H9 (cell line): ENCODE results near the gene CYRIA. TPM values are rescaled to one million over a fixed set of nuclear protein-coding genes. Genes with fewer than 3 reads are reported as not detected.

Source experiments
- DNase-seq: peaks from one replicate; pipeline ENCODE4 v3.0.0-alpha.2; 2017
- H2AFZ ChIP-seq: one replicate; pipeline ENCODE4 v1.6.1; 2013; ENCODE audit warnings: mild to moderate bottlenecking, low read length, control low read depth, moderate library complexity
- H2AK5ac ChIP-seq: 2 replicates; pipeline ENCODE4 v1.6.1; 2013; ENCODE audit warnings: low read length, control low read depth, mixed read lengths; ENCODE audit not compliant: insufficient read length
- H2BK120ac ChIP-seq: one replicate; pipeline ENCODE4 v1.6.1; 2013; ENCODE audit warnings: low read depth, mild to moderate bottlenecking, low read length, control low read depth, inconsistent platforms; ENCODE audit not compliant: poor library complexity, severe bottlenecking
- H2BK12ac ChIP-seq: 2 replicates; pipeline ENCODE4 v1.6.1; 2013; ENCODE audit warnings: low read length, control low read depth, mixed read lengths, low read depth; ENCODE audit not compliant: insufficient read length
- H2BK15ac ChIP-seq: 2 replicates; pipeline ENCODE4 v1.6.1; 2013; ENCODE audit warnings: low read depth, low read length, control low read depth
- H2BK20ac ChIP-seq: one replicate; pipeline ENCODE4 v1.6.1; 2013; ENCODE audit warnings: low read depth, mild to moderate bottlenecking, low read length, control low read depth, inconsistent platforms; ENCODE audit not compliant: poor library complexity, severe bottlenecking
- H2BK5ac ChIP-seq: 2 replicates; pipeline ENCODE4 v1.6.1; 2013; ENCODE audit warnings: low read length, control low read depth, mixed read lengths; ENCODE audit not compliant: insufficient read length
- H3K14ac ChIP-seq: 2 replicates; pipeline ENCODE4 v1.6.1; 2013; ENCODE audit warnings: low read length, control low read depth; ENCODE audit not compliant: insufficient read depth
- H3K18ac ChIP-seq: 2 replicates; pipeline ENCODE4 v1.6.1; 2013; ENCODE audit warnings: low read depth, mild to moderate bottlenecking, mixed read lengths, low read length, control low read depth; ENCODE audit not compliant: insufficient read length
- H3K23ac ChIP-seq: 2 replicates; pipeline ENCODE4 v1.6.1; 2013; ENCODE audit warnings: low read length, control low read depth, mixed read lengths, low read depth; ENCODE audit not compliant: insufficient read length
- H3K23me2 ChIP-seq: 2 replicates; pipeline ENCODE4 v1.6.1; 2013; ENCODE audit warnings: low read depth, mild to moderate bottlenecking, mixed read lengths, low read length, control low read depth; ENCODE audit not compliant: insufficient read length, poor library complexity, severe bottlenecking
- H3K27ac ChIP-seq: 2 replicates; pipeline ENCODE4 v1.5.1; 2013; ENCODE audit warnings: low read length, control low read depth, mixed read lengths, low read depth; ENCODE audit not compliant: insufficient read length
- H3K27me3 ChIP-seq: 2 replicates; pipeline ENCODE4 v1.6.1; 2013; ENCODE audit warnings: low read length, control low read depth, inconsistent platforms; ENCODE audit not compliant: insufficient read depth
- H3K4ac ChIP-seq: 2 replicates; pipeline ENCODE4 v1.6.1; 2013; ENCODE audit warnings: low read depth, mild to moderate bottlenecking, control low read depth, inconsistent platforms, low read length, moderate library complexity
- H3K4me1 ChIP-seq: 2 replicates; pipeline ENCODE4 v1.6.1; 2013; ENCODE audit warnings: low read length, control low read depth, inconsistent platforms; ENCODE audit not compliant: insufficient read depth
- H3K4me2 ChIP-seq: 2 replicates; pipeline ENCODE4 v1.6.1; 2013; ENCODE audit warnings: low read length, control low read depth, mixed read lengths; ENCODE audit not compliant: insufficient read length, insufficient read depth
- H3K56ac ChIP-seq: 2 replicates; pipeline ENCODE4 v1.6.1; 2013; ENCODE audit warnings: low read depth, mild to moderate bottlenecking, mixed read lengths, low read length, control low read depth; ENCODE audit not compliant: insufficient read length
- H3K79me1 ChIP-seq: 2 replicates; pipeline ENCODE4 v1.6.1; 2013; ENCODE audit warnings: low read depth, mild to moderate bottlenecking, moderate library complexity, low read length, control low read depth, inconsistent platforms; ENCODE audit not compliant: insufficient read depth, poor library complexity, severe bottlenecking
- H3K79me2 ChIP-seq: 2 replicates; pipeline ENCODE4 v1.6.1; 2013; ENCODE audit warnings: low read length, control low read depth, inconsistent platforms; ENCODE audit not compliant: insufficient read depth
- H3K9ac ChIP-seq: 2 replicates; pipeline ENCODE4 v1.6.1; 2013; ENCODE audit warnings: low read length, control low read depth, mixed read lengths; ENCODE audit not compliant: insufficient read length; ENCODE audit errors: extremely low read depth
- H3K9me3 ChIP-seq: one replicate; pipeline ENCODE4 v1.6.1; 2013; ENCODE audit warnings: low read depth, low read length, inconsistent platforms; ENCODE audit not compliant: control insufficient read depth
- H3T11ph ChIP-seq: one replicate; pipeline ENCODE4 v1.6.1; 2013; ENCODE audit warnings: mild to moderate bottlenecking, low read length, control low read depth, inconsistent platforms
- H4K20me1 ChIP-seq: one replicate; pipeline ENCODE4 v1.6.1; 2013; ENCODE audit not compliant: control insufficient read depth, insufficient read length, insufficient read depth
- H4K5ac ChIP-seq: 2 replicates; pipeline ENCODE4 v1.6.1; 2013; ENCODE audit warnings: low read depth, mild to moderate bottlenecking, mixed read lengths, low read length, control low read depth; ENCODE audit not compliant: insufficient read length
- H4K8ac ChIP-seq: replicated peaks from 2 replicates; pipeline ENCODE4 v1.6.1; 2013; ENCODE audit warnings: low read length, control low read depth, mixed read lengths, low read depth; ENCODE audit not compliant: insufficient read length
- H4K91ac ChIP-seq: 2 replicates; pipeline ENCODE4 v1.6.1; 2013; ENCODE audit warnings: low read depth, mild to moderate bottlenecking, moderate library complexity, mixed read lengths, low read length, control low read depth; ENCODE audit not compliant: insufficient read length
- H3K27ac Mint-ChIP-seq, 3 experiments: 2 replicates in 2 of 3; 3 replicates in 1 of 3; pipeline ENCODE4 v1.8.0; 2020 to 2021; ENCODE audit warnings: mixed read lengths in 3 of 3, mild to moderate bottlenecking in 1 of 3, moderate library complexity in 1 of 3
- H3K27me3 Mint-ChIP-seq: 2 replicates; pipeline ENCODE4 v1.8.0; 2021; ENCODE audit warnings: low read depth, mild to moderate bottlenecking, moderate library complexity, mixed read lengths
- H3K36me3 Mint-ChIP-seq, 3 experiments: 2 replicates in 2 of 3; 3 replicates in 1 of 3; pipeline ENCODE4 v1.8.0; 2020 to 2021; ENCODE audit warnings: low read depth in 3 of 3, mixed read lengths in 3 of 3; ENCODE audit not compliant: insufficient read depth in 1 of 3
- H3K4me1 Mint-ChIP-seq, 2 experiments: 2 replicates each; pipeline ENCODE4 v1.8.0; 2020; ENCODE audit warnings: mixed read lengths in 2 of 2
- H3K4me3 Mint-ChIP-seq, 2 experiments: 2 replicates in 1 of 2; 3 replicates in 1 of 2; pipeline ENCODE4 v1.8.0; 2020 to 2021; ENCODE audit warnings: mild to moderate bottlenecking in 2 of 2, mixed read lengths in 2 of 2, moderate library complexity in 1 of 2
- H3K9me3 Mint-ChIP-seq, 2 experiments: 2 replicates in 1 of 2; 3 replicates in 1 of 2; pipeline ENCODE4 v1.8.0; 2020; ENCODE audit warnings: mild to moderate bottlenecking in 2 of 2, mixed read lengths in 2 of 2, moderate library complexity in 1 of 2
- CTCF ChIP-seq: fragments of 200-600 bp; sonication (generic); conservative IDR thresholded peaks from 3 replicates; pipeline ENCODE4 v1.8.0; 2021; ENCODE audit warnings: antibody characterized with exemption, mild to moderate bottlenecking
- WGBS: extraction: QIAGEN DNeasy Blood & Tissue Kit; methylation state at CpG from one replicate; pipeline ENCODE4 v1.1.7; 2013; ENCODE audit warnings: missing lambda C conversion rate, low lambda C conversion rate, mixed read lengths; ENCODE audit not compliant: insufficient read length; ENCODE audit errors: extremely low coverage; 5-methylcytosine and 5-hydroxymethylcytosine counted together
- total RNA-seq: library from RNA; stranded (reverse); gene quantifications from 2 replicates; pipeline ENCODE4 v1.2.1, GENCODE V29; 2021

Gene CYRIA
- total RNA-seq, 1 experiment from 2014 or later, result 2.3 TPM

DNA sequence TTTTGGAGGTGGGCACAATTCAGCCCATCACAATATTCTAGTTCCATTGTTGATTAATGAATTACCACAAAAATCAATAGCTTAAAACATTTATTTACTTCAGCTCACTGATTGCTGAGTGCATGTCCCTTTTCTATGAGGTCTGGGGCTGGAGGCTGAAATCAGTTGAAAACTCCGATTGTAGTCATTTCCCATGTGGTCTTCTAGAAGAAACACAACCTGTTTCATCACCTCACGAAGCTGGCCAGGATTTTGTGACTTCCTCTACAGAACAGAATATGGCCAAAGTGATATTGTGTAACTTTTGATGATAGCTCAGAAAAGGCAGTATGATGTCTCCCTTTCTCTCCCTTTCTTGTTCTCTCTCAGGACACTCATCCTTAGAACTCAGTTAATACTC, 44.1 kb upstream of the CYRIA start:
- Histone ChIP-seq H3K4me2 (no peak overlapping the region), H2BK12ac (no peak overlapping the region), H2BK5ac (no peak overlapping the region), H2BK20ac (no peak overlapping the region), H4K20me1 (no peaks in the 10 kb centered on the region), H2AK5ac (no peak overlapping the region), H3K4ac (no peak overlapping the region), H2AFZ (no peak overlapping the region), H3K79me1 (no peaks in the 10 kb centered on the region), H3K9me3 (no peaks in the 10 kb centered on the region), H2BK15ac (no peak overlapping the region), H3T11ph (no peak overlapping the region), H4K91ac (no peak overlapping the region), H3K56ac (no peak overlapping the region), H3K79me2 (no peaks in the 10 kb centered on the region), H3K27ac (no peak overlapping the region), H3K23ac (no peak overlapping the region), H3K14ac (no peak overlapping the region), H3K18ac (no peak overlapping the region), H3K4me1 (no peaks in the 10 kb centered on the region), H3K9ac (no peak overlapping the region), H3K23me2 (no peaks in the 10 kb centered on the region), H2BK120ac (no peak overlapping the region), H3K27me3 (no peaks in the 10 kb centered on the region), H4K8ac (no peak overlapping the region), H4K5ac (no peak overlapping the region)
- no peaks in the 10 kb centered on the region for H3K27me3 Mint-ChIP-seq
- DNase-seq, result no peak
- H3K36me3 Mint-ChIP-seq, result no peaks in the 10 kb centered on the region
- no peak overlapping the region for H3K27ac Mint-ChIP-seq
- no peaks in the 10 kb centered on the region for H3K9me3 Mint-ChIP-seq
- no CpG with 5 or more reads among the region's 2 CpGs for WGBS
- no peaks in the 10 kb centered on the region for H3K4me1 Mint-ChIP-seq
- TF ChIP-seq CTCF, result no peak
- no peak overlapping the region for H3K4me3 Mint-ChIP-seq
